Measurements from ENCODE around the gene DENND1C. TPM values are rescaled to one million over a fixed set of nuclear protein-coding genes. Genes with fewer than 3 reads are reported as not detected.

Gene DENND1C
- total RNA-seq, 1 experiment from 2014 or later = not detected

DNA sequence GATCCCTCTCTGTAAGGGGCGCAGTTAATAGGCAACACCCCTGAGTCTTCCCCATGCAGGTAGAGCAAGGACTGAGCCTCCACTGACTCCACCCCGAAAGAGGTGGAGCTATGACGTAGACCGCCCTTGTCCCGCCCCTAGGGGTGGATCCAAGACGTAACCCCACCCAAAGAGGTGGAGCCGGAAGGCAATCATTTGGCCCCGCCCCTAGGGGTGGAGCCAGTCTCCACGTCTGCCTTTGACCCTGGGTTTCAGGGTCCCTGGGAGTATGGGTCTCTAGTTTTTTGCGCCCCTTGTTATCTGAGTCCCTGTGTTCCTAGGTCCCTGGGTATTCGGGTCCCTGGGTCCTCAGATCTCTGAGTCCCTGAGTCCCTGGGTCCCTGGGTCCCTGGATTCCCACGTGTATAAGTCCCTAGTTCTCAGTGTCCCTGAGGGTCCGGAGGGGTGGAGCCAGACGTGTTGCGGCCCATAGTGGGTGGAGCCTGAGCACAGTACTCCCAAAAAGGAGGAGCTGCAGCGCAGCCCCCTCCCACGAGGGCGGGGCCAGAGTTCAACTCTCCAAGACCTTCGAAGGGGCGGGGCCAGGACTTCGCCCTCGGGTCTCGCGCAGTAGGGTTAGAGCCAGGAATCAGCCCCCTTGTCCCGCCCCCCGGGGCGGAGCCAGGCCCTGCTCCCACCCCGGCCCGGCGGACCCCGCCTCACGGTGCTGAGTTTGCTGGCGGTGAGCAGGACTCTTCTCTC lies 5.3 kb downstream of the DENND1C start:
- no peak overlapping the region for H3K27ac ChIP-seq (ENCODE audit: low read length)
- H3K36me3 ChIP-seq (ENCODE audit: low read depth, low read length) = no peaks in the 10 kb centered on the region
- H3K4me2 ChIP-seq (ENCODE audit: low read length) = no peak overlapping the region
- no peaks in the 10 kb centered on the region for H3K4me1 ChIP-seq (ENCODE audit: insufficient read depth, low read length)
- H3K27me3 ChIP-seq (ENCODE audit: low read length) = no peaks in the 10 kb centered on the region
- no peaks in the 10 kb centered on the region for H3F3A ChIP-seq (ENCODE audit: low read length, unreplicated experiment)
- H3K9me2 ChIP-seq (replicated peaks; ENCODE audit: low read length) = no peaks in the 10 kb centered on the region
- intact Hi-C loops (cut with micrococcal nuclease) = no loop called here
- H2AFZ ChIP-seq (ENCODE audit: low read length) = no peak overlapping the region
- POLR2A ChIA-PET (ENCODE audit: unreplicated experiment) = interaction anchor here (0.6 kb wide), 1 partner anchor 11 kb away, joined by 5 read pairs; no protein-coding TSS in a partner anchor
- CTCF ChIA-PET = interaction anchor here (0.6 kb wide), 1 partner anchor 40 kb away, joined by 4 read pairs; no protein-coding TSS in a partner anchor
- DNase-seq = peak; percentile 68
- H3K4me3 ChIP-seq (ENCODE audit: low read length) = no peak overlapping the region
- H4K20me1 ChIP-seq (ENCODE audit: low read length) = no peaks in the 10 kb centered on the region
- no peaks in the 10 kb centered on the region for H3K79me2 ChIP-seq (ENCODE audit: low read length)
- BruUV-seq (replicated peaks) = no TSS peak
- ATAC-seq = peak; percentile 59
- TF ChIP-seq CTCF (conservative IDR thresholded peaks at IDR 0.05; ENCODE audit: low read depth, low read length) (no peak), EZH2phosphoT487 (IDR thresholded peaks at IDR 0.05; ENCODE audit: borderline replicate concordance, low read length) (no peak), EZH2 (IDR thresholded peaks at IDR 0.05; ENCODE audit: low read length, unreplicated experiment) (no peak)
- no peak overlapping the region for H3K9ac ChIP-seq (ENCODE audit: low read length)
- H3K9me3 ChIP-seq (ENCODE audit: low read length) = no peaks in the 10 kb centered on the region

- no peak for ATAC-seq
- Histone ChIP-seq H2AFZ (ENCODE audit: low read length) (no peak overlapping the region), H3K79me2 (ENCODE audit: low read length) (no peaks in the 10 kb centered on the region), H3K9ac (ENCODE audit: low read length) (no peak overlapping the region), H3K27ac (ENCODE audit: low read length) (no peak overlapping the region), H3K9me2 (replicated peaks; ENCODE audit: low read length) (no peaks in the 10 kb centered on the region), H3K27me3 (ENCODE audit: low read length) (no peaks in the 10 kb centered on the region), H3K36me3 (ENCODE audit: low read depth, low read length) (no peaks in the 10 kb centered on the region), H3F3A (ENCODE audit: low read length, unreplicated experiment) (no peaks in the 10 kb centered on the region), H3K4me3 (ENCODE audit: low read length) (no peak overlapping the region), H4K20me1 (ENCODE audit: low read length) (no peaks in the 10 kb centered on the region), H3K9me3 (ENCODE audit: low read length) (no peaks in the 10 kb centered on the region), H3K4me2 (ENCODE audit: low read length) (no peak overlapping the region), H3K4me1 (ENCODE audit: insufficient read depth, low read length) (no peaks in the 10 kb centered on the region)
- ChIA-PET POLR2A (ENCODE audit: unreplicated experiment) (interaction anchor here (0.6 kb wide), 1 partner anchor 10 kb away, joined by 5 read pairs; no protein-coding TSS in a partner anchor), CTCF (interaction anchor here (0.6 kb wide), 1 partner anchor 41 kb away, joined by 4 read pairs; no protein-coding TSS in a partner anchor)
- DNase-seq = no peak
- TF ChIP-seq EZH2 (IDR thresholded peaks at IDR 0.05; ENCODE audit: low read length, unreplicated experiment) (no peak), CTCF (conservative IDR thresholded peaks at IDR 0.05; ENCODE audit: low read depth, low read length) (no peak), EZH2phosphoT487 (IDR thresholded peaks at IDR 0.05; ENCODE audit: borderline replicate concordance, low read length) (no peak)
- intact Hi-C loops (cut with micrococcal nuclease) = no loop called here
- no TSS peak for BruUV-seq (replicated peaks)
Measured at GRCh38 chr19:6475321-6476108, 6.1 kb downstream of the DENND1C start.
